ENCODE results near the gene CHCHD6. TPM values are rescaled to one million over a fixed set of nuclear protein-coding genes. Genes with fewer than 3 reads are reported as not detected.

CHCHD6 gene
- total RNA-seq, 1 donor = 10.9 TPM

DNA sequence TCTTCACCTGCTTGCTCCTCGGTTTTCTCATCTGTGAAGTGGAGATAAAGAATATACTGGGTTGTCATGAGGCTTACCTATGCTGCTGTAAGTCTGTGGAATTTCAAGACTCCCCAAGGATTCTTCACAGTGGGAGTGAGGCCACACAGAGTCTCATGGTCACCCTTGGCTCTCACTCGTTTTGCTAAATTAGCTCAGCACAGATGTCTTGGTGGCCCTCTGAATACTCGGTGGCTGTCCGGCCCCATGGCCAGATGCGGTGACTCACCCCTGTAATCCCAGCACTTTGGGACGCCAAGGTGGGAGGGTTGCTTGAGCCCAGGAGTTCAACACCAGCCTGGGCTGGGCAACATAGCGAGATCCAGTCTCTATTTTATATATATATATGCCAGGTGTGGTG, 5.0 kb upstream of the CHCHD6 start:
- H4K20me1 ChIP-seq (ENCODE audit: insufficient read depth, low read length) = no peaks in the 10 kb centered on the region
- H3K27ac ChIP-seq (ENCODE audit: low read depth, low read length) = no peak overlapping the region
- TF ChIP-seq, protein P1, sequence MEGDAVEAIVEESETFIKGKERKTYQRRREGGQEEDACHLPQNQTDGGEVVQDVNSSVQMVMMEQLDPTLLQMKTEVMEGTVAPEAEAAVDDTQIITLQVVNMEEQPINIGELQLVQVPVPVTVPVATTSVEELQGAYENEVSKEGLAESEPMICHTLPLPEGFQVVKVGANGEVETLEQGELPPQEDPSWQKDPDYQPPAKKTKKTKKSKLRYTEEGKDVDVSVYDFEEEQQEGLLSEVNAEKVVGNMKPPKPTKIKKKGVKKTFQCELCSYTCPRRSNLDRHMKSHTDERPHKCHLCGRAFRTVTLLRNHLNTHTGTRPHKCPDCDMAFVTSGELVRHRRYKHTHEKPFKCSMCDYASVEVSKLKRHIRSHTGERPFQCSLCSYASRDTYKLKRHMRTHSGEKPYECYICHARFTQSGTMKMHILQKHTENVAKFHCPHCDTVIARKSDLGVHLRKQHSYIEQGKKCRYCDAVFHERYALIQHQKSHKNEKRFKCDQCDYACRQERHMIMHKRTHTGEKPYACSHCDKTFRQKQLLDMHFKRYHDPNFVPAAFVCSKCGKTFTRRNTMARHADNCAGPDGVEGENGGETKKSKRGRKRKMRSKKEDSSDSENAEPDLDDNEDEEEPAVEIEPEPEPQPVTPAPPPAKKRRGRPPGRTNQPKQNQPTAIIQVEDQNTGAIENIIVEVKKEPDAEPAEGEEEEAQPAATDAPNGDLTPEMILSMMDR (IDR thresholded peaks at IDR 0.05; ENCODE audit: extremely low read depth, low read depth, low read length) = no peak
- H3K79me2 ChIP-seq (ENCODE audit: insufficient read depth, low read length) = no peaks in the 10 kb centered on the region
- no peak overlapping the region for H3K4me2 ChIP-seq (ENCODE audit: insufficient read depth, low read length)
- no peak overlapping the region for H2AFZ ChIP-seq (ENCODE audit: low read length)
- H3K27me3 ChIP-seq (ENCODE audit: insufficient read depth, low read length) = peaks cover 61% of the 10 kb centered on the region
- no peaks in the 10 kb centered on the region for H3K36me3 ChIP-seq (ENCODE audit: insufficient read depth, low read length)
- H3K4me3 ChIP-seq (ENCODE audit: insufficient read depth, low read length) = no peak overlapping the region
- no peak for DNase-seq (ENCODE audit: insufficient read length, low spot score, missing footprints)
- no peaks in the 10 kb centered on the region for H3K9me3 ChIP-seq (ENCODE audit: low read depth, low read length)
- H3K4me1 ChIP-seq (ENCODE audit: insufficient read depth, low read length) = peaks cover 8% of the 10 kb centered on the region

DNA sequence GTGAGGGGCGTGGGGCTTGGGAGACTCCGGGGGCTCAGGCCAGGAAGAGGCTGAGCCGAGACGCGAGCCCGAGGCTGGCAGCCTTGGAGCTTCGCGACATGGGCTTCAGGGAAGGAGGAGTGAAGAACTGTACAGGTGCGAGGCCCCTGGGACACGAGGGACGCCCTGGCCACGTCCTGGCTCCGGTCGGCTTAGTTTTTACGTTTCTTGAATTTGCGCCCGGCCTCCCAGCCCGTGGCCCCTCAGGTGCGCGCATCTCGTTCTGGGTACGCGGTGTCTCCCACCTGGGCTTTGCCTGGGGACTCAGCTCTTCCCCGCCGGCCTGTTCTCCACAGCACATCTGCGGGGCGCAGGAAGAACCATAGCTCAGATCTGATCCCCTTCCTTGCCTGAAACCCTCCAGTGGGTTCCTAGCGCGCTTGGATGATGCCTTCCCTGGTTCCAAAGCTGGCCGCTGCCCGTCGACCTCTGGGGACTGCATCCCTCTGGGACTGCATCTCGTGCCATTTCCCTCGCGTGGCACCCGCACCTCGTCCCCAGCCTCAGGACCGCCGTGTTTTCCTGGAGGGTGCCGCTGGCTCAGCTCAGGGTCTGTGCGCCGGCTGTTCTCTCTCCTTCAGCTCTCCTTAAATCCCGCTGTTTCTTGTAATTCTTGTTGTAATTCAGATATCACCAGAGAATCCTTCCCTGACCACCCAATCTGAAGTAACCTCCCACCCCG, 614 bp downstream of the CHCHD6 start:
- TF ChIP-seq, protein P1 (IDR thresholded peaks at IDR 0.05; ENCODE audit: extremely low read depth, low read depth, low read length) = no peak

DNA sequence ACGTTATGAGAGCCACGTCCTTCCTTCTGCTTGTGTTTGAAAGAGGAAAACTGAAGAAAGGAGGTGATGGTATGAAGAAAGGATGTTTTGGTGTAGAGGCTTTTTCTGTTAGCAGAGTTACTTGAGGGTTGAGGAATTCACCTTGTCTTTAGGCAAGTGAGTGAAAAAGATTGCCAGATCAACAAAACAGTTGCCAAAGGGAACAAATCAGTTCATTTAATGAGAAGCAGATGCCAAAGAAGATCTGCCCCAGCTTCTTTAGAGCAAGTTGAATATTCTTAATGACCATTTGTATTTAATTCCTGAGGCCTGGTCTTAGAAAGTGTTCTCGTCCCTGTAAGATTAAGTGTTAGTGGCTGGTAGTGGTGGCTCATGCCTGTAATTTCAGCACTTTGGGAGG, 2.6 kb downstream of the CHCHD6 start:
- DNase-seq (ENCODE audit: insufficient read length, low spot score, missing footprints) = no peak
- Histone ChIP-seq H3K79me2 (ENCODE audit: insufficient read depth, low read length) (peaks cover 36% of the 10 kb centered on the region), H2AFZ (ENCODE audit: low read length) (no peak overlapping the region), H3K36me3 (ENCODE audit: insufficient read depth, low read length) (no peaks in the 10 kb centered on the region), H4K20me1 (ENCODE audit: insufficient read depth, low read length) (peaks cover 6% of the 10 kb centered on the region), H3K9me3 (ENCODE audit: low read depth, low read length) (no peaks in the 10 kb centered on the region), H3K4me3 (ENCODE audit: insufficient read depth, low read length) (no peak overlapping the region), H3K27ac (ENCODE audit: low read depth, low read length) (no peak overlapping the region), H3K27me3 (ENCODE audit: insufficient read depth, low read length) (peaks cover 8% of the 10 kb centered on the region), H3K4me2 (ENCODE audit: insufficient read depth, low read length) (no peak overlapping the region), H3K4me1 (ENCODE audit: insufficient read depth, low read length) (peaks cover 16% of the 10 kb centered on the region)
- TF ChIP-seq, protein P1 (IDR thresholded peaks at IDR 0.05; ENCODE audit: extremely low read depth, low read depth, low read length) = no peak

More for the DNA sequence above, 614 bp downstream of the CHCHD6 start:
- peaks cover 18% of the 10 kb centered on the region for H3K27me3 ChIP-seq (ENCODE audit: insufficient read depth, low read length)
- H2AFZ ChIP-seq (ENCODE audit: low read length) = peak overlapping the region; percentile 97
- H3K9me3 ChIP-seq (ENCODE audit: low read depth, low read length) = no peaks in the 10 kb centered on the region
- H3K79me2 ChIP-seq (ENCODE audit: insufficient read depth, low read length) = peaks cover 30% of the 10 kb centered on the region
- H3K4me3 ChIP-seq (ENCODE audit: insufficient read depth, low read length) = peak overlapping the region; percentile 90
- H3K27ac ChIP-seq (ENCODE audit: low read depth, low read length) = no peak overlapping the region
- DNase-seq (ENCODE audit: insufficient read length, low spot score, missing footprints) = no peak
- H3K4me2 ChIP-seq (ENCODE audit: insufficient read depth, low read length) = peak overlapping the region; percentile 95
- peaks cover 13% of the 10 kb centered on the region for H3K4me1 ChIP-seq (ENCODE audit: insufficient read depth, low read length)
- H3K36me3 ChIP-seq (ENCODE audit: insufficient read depth, low read length) = no peaks in the 10 kb centered on the region
- H4K20me1 ChIP-seq (ENCODE audit: insufficient read depth, low read length) = peaks cover 4% of the 10 kb centered on the region

DNA sequence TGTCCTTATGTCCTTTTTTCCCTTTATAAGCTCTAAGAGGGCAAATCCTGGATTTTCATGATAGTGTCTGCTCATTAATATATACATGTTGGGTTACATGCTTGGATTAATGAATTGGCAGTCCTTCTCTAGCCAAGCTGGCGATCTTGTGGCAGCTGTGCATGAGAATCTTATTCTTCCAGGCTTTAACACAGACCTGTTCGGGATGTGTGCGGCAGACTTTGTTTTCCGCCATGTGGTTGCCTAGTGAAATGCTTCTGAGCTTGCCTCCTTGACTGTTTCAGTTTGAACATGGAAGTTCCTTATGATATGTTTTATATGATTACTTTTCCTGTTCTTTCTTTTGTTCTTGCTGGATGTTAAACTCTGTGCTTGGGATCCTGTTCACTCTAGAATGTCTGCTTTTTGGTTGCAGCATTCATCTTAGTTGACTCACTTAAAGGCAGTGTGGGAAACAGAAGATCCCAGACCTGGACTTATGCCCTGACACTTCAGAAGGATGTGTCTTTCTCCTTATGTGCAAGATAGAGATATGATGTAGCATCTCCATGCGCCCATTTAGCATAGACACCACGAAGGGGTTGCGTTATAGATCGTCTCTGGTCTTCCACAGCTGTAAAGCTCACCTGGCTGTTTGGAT, 7.2 kb downstream of the CHCHD6 start:
- TF ChIP-seq, protein P1 (IDR thresholded peaks at IDR 0.05; ENCODE audit: extremely low read depth, low read depth, low read length) = peak; percentile 19
- H3K27ac ChIP-seq (ENCODE audit: low read depth, low read length) = no peak overlapping the region
- peak; percentile 89 for DNase-seq (ENCODE audit: insufficient read length, low spot score, missing footprints)
- H3K4me1 ChIP-seq (ENCODE audit: insufficient read depth, low read length) = peaks cover 2% of the 10 kb centered on the region
- peaks cover 40% of the 10 kb centered on the region for H3K79me2 ChIP-seq (ENCODE audit: insufficient read depth, low read length)
- H3K4me2 ChIP-seq (ENCODE audit: insufficient read depth, low read length) = no peak overlapping the region
- no peak overlapping the region for H3K4me3 ChIP-seq (ENCODE audit: insufficient read depth, low read length)
- H3K9me3 ChIP-seq (ENCODE audit: low read depth, low read length) = no peaks in the 10 kb centered on the region
- H2AFZ ChIP-seq (ENCODE audit: low read length) = no peak overlapping the region
- no peaks in the 10 kb centered on the region for H3K27me3 ChIP-seq (ENCODE audit: insufficient read depth, low read length)
- H3K36me3 ChIP-seq (ENCODE audit: insufficient read depth, low read length) = no peaks in the 10 kb centered on the region
- H4K20me1 ChIP-seq (ENCODE audit: insufficient read depth, low read length) = peaks cover 28% of the 10 kb centered on the region
